Mammary epithelial cell (primary cell): Measurements from ENCODE around the gene RPS6KL1.

Source experiments
- EZH2 ChIP-seq: IDR thresholded peaks from 2 replicates; pipeline ENCODE4 v1.6.1; 2012; ENCODE audit warnings: low read length, inconsistent platforms, borderline replicate concordance
- TF ChIP-seq, protein P1 (sequence below), 2 donors: IDR thresholded peaks in 1 of 2; conservative IDR thresholded peaks in 1 of 2; 2 replicates each; pipeline ENCODE4 v1.5.1; 2011 to 2012; ENCODE audit warnings: inconsistent platforms in 2 of 2, low read length in 2 of 2, mild to moderate bottlenecking in 2 of 2, control low read depth in 1 of 2, low read depth in 1 of 2; ENCODE audit not compliant: insufficient read depth in 1 of 2; ENCODE audit errors: extremely low read depth in 1 of 2

- no peak for TF ChIP-seq EZH2
- TF ChIP-seq, protein P1, sequence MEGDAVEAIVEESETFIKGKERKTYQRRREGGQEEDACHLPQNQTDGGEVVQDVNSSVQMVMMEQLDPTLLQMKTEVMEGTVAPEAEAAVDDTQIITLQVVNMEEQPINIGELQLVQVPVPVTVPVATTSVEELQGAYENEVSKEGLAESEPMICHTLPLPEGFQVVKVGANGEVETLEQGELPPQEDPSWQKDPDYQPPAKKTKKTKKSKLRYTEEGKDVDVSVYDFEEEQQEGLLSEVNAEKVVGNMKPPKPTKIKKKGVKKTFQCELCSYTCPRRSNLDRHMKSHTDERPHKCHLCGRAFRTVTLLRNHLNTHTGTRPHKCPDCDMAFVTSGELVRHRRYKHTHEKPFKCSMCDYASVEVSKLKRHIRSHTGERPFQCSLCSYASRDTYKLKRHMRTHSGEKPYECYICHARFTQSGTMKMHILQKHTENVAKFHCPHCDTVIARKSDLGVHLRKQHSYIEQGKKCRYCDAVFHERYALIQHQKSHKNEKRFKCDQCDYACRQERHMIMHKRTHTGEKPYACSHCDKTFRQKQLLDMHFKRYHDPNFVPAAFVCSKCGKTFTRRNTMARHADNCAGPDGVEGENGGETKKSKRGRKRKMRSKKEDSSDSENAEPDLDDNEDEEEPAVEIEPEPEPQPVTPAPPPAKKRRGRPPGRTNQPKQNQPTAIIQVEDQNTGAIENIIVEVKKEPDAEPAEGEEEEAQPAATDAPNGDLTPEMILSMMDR (conservative IDR thresholded peaks at IDR 0.05 in 1 of 2, IDR thresholded peaks at IDR 0.05 in 1 of 2; ENCODE audit: extremely low read depth in 1 of 2, insufficient read depth in 1 of 2, low read depth in 1 of 2, low read length in 2 of 2) = no peak
These were observed 65.0 kb downstream of the RPS6KL1 start for GRCh38 chr14:74858022-74858421.
